H1 (cell line): ENCODE measurements around the gene FBXO46. TPM values are rescaled to one million over a fixed set of nuclear protein-coding genes. Genes with fewer than 3 reads are reported as not detected.

Source experiments
- NANOG ChIP-seq: IDR thresholded peaks from 2 replicates; pipeline ENCODE4 v1.6.1; 2011; ENCODE audit warnings: low read length, low read depth, mild to moderate bottlenecking, inconsistent platforms; ENCODE audit not compliant: insufficient read depth, poor library complexity, severe bottlenecking
- RAD21 ChIP-seq, 2 experiments: IDR thresholded peaks in 1 of 2; conservative IDR thresholded peaks in 1 of 2; 2 replicates each; pipeline ENCODE4 v1.6.1; 2011; ENCODE audit warnings: low read depth in 2 of 2, low read length in 2 of 2, improper control_type of control experiment in 1 of 2, inconsistent platforms in 1 of 2, mild to moderate bottlenecking in 1 of 2, moderate library complexity in 1 of 2
- SAP30 ChIP-seq: fragments of 300-600 bp; sonication (generic); IDR thresholded peaks from 2 replicates; pipeline ENCODE4 v1.7.1; 2012; ENCODE audit warnings: low read length, moderate library complexity, mild to moderate bottlenecking, inconsistent platforms; ENCODE audit not compliant: insufficient read depth, insufficient replicate concordance
- polyA plus RNA-seq, 7 experiments: library from polyadenylated mRNA; depleted of rRNA in 3 of 7; stranded (reverse) in 5 of 7; unstranded in 2 of 7; fragments of >200 nt in 5 of 7; fragments of 200-250 nt in 2 of 7; gene quantifications; 1 replicate in 5 of 7; 2 replicates in 1 of 7; 4 replicates in 1 of 7; pipeline versions ENCODE4 v1.2.1 to v1.2.3, GENCODE V29; 2011 to 2013; ENCODE audit warnings: missing spikeins in 2 of 7, mixed read lengths in 2 of 7
- total RNA-seq: library from RNA; stranded (reverse); fragmentation: NEBNext Ultra II Directional; extraction: Animal tissue kit (Norgen Biotek cat#: 25700); gene quantifications from 2 replicates; pipeline ENCODE4 v1.2.1, GENCODE V29; 2021
- TF ChIP-seq, protein P1 (sequence below): fragments of 300-600 bp; sonication (generic); IDR thresholded peaks from 2 replicates; pipeline ENCODE4 v1.7.1; 2012; ENCODE audit warnings: low read length, moderate library complexity, mild to moderate bottlenecking, inconsistent platforms; ENCODE audit not compliant: insufficient replicate concordance

FBXO46 gene
- total and polyA plus RNA-seq, 2 of the 8 experiments (the other 6 are each of a cell fraction or from before 2014, with no cell fraction given): 11.2 to 38.9 TPM

DNA sequence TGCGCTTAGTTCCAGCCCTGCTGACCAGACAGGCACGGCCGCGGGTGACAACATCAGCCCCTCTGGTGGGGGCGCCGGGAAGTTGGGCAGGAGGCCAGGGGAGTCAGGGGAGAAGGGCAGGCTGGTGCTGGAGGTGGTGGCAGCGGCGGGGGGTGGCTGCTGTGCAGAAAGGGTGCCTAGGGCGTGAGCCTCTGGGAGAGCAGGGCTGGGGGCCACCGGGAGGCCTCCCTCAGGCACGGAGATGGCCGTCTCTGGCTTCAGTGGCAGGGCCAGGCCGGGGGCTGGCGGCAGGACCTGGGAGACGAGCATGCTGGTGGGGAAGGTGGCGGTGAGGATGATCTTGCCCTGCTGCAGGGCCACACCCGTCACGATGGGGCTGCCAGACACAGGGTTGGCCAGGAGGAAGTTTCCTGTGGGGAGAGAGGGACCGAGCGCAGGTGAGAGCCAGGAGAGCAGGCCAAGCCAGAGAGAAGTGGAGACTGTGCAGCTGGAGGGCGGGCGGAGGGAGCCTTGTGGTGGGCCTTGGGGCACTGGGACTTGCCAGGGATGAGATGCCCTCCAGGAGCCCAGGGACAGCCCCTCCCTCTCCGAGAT is 35.1 kb upstream of the FBXO46 start (continued):
- TF ChIP-seq, protein P1, sequence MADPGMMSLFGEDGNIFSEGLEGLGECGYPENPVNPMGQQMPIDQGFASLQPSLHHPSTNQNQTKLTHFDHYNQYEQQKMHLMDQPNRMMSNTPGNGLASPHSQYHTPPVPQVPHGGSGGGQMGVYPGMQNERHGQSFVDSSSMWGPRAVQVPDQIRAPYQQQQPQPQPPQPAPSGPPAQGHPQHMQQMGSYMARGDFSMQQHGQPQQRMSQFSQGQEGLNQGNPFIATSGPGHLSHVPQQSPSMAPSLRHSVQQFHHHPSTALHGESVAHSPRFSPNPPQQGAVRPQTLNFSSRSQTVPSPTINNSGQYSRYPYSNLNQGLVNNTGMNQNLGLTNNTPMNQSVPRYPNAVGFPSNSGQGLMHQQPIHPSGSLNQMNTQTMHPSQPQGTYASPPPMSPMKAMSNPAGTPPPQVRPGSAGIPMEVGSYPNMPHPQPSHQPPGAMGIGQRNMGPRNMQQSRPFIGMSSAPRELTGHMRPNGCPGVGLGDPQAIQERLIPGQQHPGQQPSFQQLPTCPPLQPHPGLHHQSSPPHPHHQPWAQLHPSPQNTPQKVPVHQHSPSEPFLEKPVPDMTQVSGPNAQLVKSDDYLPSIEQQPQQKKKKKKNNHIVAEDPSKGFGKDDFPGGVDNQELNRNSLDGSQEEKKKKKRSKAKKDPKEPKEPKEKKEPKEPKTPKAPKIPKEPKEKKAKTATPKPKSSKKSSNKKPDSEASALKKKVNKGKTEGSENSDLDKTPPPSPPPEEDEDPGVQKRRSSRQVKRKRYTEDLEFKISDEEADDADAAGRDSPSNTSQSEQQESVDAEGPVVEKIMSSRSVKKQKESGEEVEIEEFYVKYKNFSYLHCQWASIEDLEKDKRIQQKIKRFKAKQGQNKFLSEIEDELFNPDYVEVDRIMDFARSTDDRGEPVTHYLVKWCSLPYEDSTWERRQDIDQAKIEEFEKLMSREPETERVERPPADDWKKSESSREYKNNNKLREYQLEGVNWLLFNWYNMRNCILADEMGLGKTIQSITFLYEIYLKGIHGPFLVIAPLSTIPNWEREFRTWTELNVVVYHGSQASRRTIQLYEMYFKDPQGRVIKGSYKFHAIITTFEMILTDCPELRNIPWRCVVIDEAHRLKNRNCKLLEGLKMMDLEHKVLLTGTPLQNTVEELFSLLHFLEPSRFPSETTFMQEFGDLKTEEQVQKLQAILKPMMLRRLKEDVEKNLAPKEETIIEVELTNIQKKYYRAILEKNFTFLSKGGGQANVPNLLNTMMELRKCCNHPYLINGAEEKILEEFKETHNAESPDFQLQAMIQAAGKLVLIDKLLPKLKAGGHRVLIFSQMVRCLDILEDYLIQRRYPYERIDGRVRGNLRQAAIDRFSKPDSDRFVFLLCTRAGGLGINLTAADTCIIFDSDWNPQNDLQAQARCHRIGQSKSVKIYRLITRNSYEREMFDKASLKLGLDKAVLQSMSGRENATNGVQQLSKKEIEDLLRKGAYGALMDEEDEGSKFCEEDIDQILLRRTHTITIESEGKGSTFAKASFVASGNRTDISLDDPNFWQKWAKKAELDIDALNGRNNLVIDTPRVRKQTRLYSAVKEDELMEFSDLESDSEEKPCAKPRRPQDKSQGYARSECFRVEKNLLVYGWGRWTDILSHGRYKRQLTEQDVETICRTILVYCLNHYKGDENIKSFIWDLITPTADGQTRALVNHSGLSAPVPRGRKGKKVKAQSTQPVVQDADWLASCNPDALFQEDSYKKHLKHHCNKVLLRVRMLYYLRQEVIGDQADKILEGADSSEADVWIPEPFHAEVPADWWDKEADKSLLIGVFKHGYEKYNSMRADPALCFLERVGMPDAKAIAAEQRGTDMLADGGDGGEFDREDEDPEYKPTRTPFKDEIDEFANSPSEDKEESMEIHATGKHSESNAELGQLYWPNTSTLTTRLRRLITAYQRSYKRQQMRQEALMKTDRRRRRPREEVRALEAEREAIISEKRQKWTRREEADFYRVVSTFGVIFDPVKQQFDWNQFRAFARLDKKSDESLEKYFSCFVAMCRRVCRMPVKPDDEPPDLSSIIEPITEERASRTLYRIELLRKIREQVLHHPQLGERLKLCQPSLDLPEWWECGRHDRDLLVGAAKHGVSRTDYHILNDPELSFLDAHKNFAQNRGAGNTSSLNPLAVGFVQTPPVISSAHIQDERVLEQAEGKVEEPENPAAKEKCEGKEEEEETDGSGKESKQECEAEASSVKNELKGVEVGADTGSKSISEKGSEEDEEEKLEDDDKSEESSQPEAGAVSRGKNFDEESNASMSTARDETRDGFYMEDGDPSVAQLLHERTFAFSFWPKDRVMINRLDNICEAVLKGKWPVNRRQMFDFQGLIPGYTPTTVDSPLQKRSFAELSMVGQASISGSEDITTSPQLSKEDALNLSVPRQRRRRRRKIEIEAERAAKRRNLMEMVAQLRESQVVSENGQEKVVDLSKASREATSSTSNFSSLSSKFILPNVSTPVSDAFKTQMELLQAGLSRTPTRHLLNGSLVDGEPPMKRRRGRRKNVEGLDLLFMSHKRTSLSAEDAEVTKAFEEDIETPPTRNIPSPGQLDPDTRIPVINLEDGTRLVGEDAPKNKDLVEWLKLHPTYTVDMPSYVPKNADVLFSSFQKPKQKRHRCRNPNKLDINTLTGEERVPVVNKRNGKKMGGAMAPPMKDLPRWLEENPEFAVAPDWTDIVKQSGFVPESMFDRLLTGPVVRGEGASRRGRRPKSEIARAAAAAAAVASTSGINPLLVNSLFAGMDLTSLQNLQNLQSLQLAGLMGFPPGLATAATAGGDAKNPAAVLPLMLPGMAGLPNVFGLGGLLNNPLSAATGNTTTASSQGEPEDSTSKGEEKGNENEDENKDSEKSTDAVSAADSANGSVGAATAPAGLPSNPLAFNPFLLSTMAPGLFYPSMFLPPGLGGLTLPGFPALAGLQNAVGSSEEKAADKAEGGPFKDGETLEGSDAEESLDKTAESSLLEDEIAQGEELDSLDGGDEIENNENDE: no peak
- TF ChIP-seq NANOG: no peak
- no peak for TF ChIP-seq RAD21 (IDR thresholded peaks at IDR 0.05 in 1 of 2, conservative IDR thresholded peaks at IDR 0.05 in 1 of 2; ENCODE audit: low read depth in 2 of 2, low read length in 2 of 2)
- no peak for TF ChIP-seq SAP30
